HCT116 (cell line): ENCODE measurements around the gene CEP20. TPM values are rescaled to one million over a fixed set of nuclear protein-coding genes. Genes with fewer than 3 reads are reported as not detected.

Source experiments
- ATAC-seq: fragments of 200-7000 bp; cut with Tn5 transposase; 2 replicates; pipeline ENCODE4 v1.9.1; 2020; ENCODE audit warnings: mild to moderate bottlenecking, moderate library complexity
- BruUV-seq: library from RNA; stranded (reverse); fragments of 400-500 nt; replicated peaks from 2 replicates; lab custom pipeline; 2021; lab: Mats Ljungman, UMichigan
- CTCF ChIA-PET: fragments of 300-600 bp; sonication (Branson Sonifier 250); formaldehyde crosslinking; loops from one replicate; lab custom pipeline; 2021; ENCODE audit warnings: antibody characterized with exemption; lab: Charles Lee
- POLR2A ChIA-PET: fragments of 300-600, 350-600 bp; sonication (Branson Sonifier 250); formaldehyde crosslinking; loops from one replicate; lab custom pipeline; 2021; ENCODE audit warnings: antibody characterized with exemption; lab: Charles Lee
- RAD21 ChIA-PET, 2 experiments: fragments of 300-600 bp; sonication (Branson Sonifier 250); formaldehyde crosslinking; loops; one replicate each; lab custom pipeline; 2023; ENCODE audit warnings: low total read pairs in 2 of 2; ENCODE audit not compliant: uncharacterized antibody in 2 of 2, unreplicated experiment in 2 of 2, low non-redundant PET in 1 of 2; lab: Charles Lee
- DNase-seq: peaks from one replicate; pipeline ENCODE4 v3.0.0-alpha.2; 2010; ENCODE audit warnings: low read depth, low spot score
- H2AFZ ChIP-seq: fragments of 200-600 bp; shearing (Covaris generic), sonication (generic); 2 replicates; pipeline ENCODE4 v1.6.1; 2017; ENCODE audit warnings: low read depth, mixed run types, mixed read lengths, antibody characterized with exemption, low read length; ENCODE audit not compliant: poor library complexity, severe bottlenecking
- H3K27ac ChIP-seq: 2 replicates; pipeline ENCODE4 v1.5.1; 2012; ENCODE audit warnings: low read depth, low read length
- H3K27me3 ChIP-seq: fragments of 200-600 bp; sonication (generic); 2 replicates; pipeline ENCODE4 v1.6.1; 2016; ENCODE audit warnings: mixed run types, low read length, mixed read lengths; ENCODE audit not compliant: insufficient read depth
- H3K36me3 ChIP-seq, 2 experiments: fragments of 200-500 bp in 1 of 2; fragments of 200-600 bp in 1 of 2; sonication (Bioruptor generic) in 1 of 2; sonication (generic) in 1 of 2; 2 replicates each; pipeline versions ENCODE4 v1.5.1 to v1.6.1; 2014 to 2016; ENCODE audit warnings: low read length in 2 of 2, inconsistent platforms in 1 of 2, mixed read lengths in 1 of 2, mixed run types in 1 of 2; ENCODE audit not compliant: insufficient read depth in 2 of 2, control insufficient read depth in 1 of 2
- H3K4me1 ChIP-seq, 2 experiments: fragments of 200-600 bp in 1 of 2; sonication (generic) in 1 of 2; 2 replicates each; pipeline versions ENCODE4 v1.5.1 to v1.6.1; 2012 to 2017; ENCODE audit warnings: low read length in 2 of 2, inconsistent platforms in 1 of 2, mild to moderate bottlenecking in 1 of 2, mixed read lengths in 1 of 2, mixed run types in 1 of 2, moderate library complexity in 1 of 2; ENCODE audit not compliant: insufficient read depth in 2 of 2, control insufficient read depth in 1 of 2
- H3K4me2 ChIP-seq: fragments of 200-600 bp; sonication (generic); 2 replicates; pipeline ENCODE4 v1.6.1; 2017; ENCODE audit warnings: mixed run types, low read length, mixed read lengths
- H3K4me3 ChIP-seq, 2 experiments: fragments of 200-600 bp in 1 of 2; sonication (generic) in 1 of 2; replicated peaks in 1 of 2; 2 replicates each; pipeline ENCODE4 v1.5.1; 2011 to 2016; ENCODE audit warnings: low read length in 2 of 2, control low read depth in 1 of 2, low read depth in 1 of 2, mild to moderate bottlenecking in 1 of 2, mixed read lengths in 1 of 2, mixed run types in 1 of 2
- H3K79me2 ChIP-seq: fragments of 200-600 bp; sonication (generic); 2 replicates; pipeline ENCODE4 v1.6.1; 2017; ENCODE audit warnings: mild to moderate bottlenecking, mixed run types, low read length, moderate library complexity, mixed read lengths; ENCODE audit not compliant: insufficient read depth
- H3K9ac ChIP-seq: fragments of 200-600 bp; sonication (generic); 2 replicates; pipeline ENCODE4 v1.6.1; 2016; ENCODE audit warnings: low read length, mixed read lengths
- H3K9me2 ChIP-seq: fragments of 200-600 bp; sonication (generic), shearing (Covaris generic); 2 replicates; pipeline ENCODE4 v1.6.1; 2017; ENCODE audit warnings: mixed run types, mild to moderate bottlenecking, moderate library complexity; ENCODE audit not compliant: insufficient read depth
- H3K9me3 ChIP-seq, 2 experiments: fragments of 200-500 bp in 1 of 2; fragments of 200-600 bp in 1 of 2; sonication (Bioruptor generic) in 1 of 2; sonication (generic) in 1 of 2; 2 replicates each; pipeline ENCODE4 v1.6.1; 2014 to 2017; ENCODE audit warnings: low read length in 2 of 2, mixed read lengths in 2 of 2, inconsistent platforms in 1 of 2, low read depth in 1 of 2, mild to moderate bottlenecking in 1 of 2, mixed run types in 1 of 2, moderate library complexity in 1 of 2; ENCODE audit not compliant: control insufficient read depth in 1 of 2, insufficient read depth in 1 of 2
- H4K20me1 ChIP-seq: fragments of 200-600 bp; sonication (generic), shearing (Covaris generic); 2 replicates; pipeline ENCODE4 v1.6.1; 2017; ENCODE audit warnings: mixed run types, mild to moderate bottlenecking, moderate library complexity; ENCODE audit not compliant: insufficient read depth
- EGR1 ChIP-seq: IDR thresholded peaks from 2 replicates; pipeline ENCODE4 v1.6.1; 2012; ENCODE audit warnings: low read depth
- ELF1 ChIP-seq: IDR thresholded peaks from 2 replicates; pipeline ENCODE4 v1.6.1; 2012; ENCODE audit warnings: low read depth, borderline replicate concordance
- EZH2phosphoT487 ChIP-seq: fragments of 200-600 bp; IDR thresholded peaks from 2 replicates; pipeline ENCODE4 v1.6.1; 2018; ENCODE audit warnings: antibody characterized with exemption, borderline replicate concordance
- FOSL1 ChIP-seq: IDR thresholded peaks from 2 replicates; pipeline ENCODE4 v1.6.1; 2012; ENCODE audit warnings: low read depth
- JUND ChIP-seq: IDR thresholded peaks from 2 replicates; pipeline ENCODE4 v1.6.1; 2012
- RAD21 ChIP-seq: IDR thresholded peaks from 2 replicates; pipeline ENCODE4 v1.6.1; 2012; ENCODE audit warnings: low read depth, mild to moderate bottlenecking
- SP1 ChIP-seq: IDR thresholded peaks from 2 replicates; pipeline ENCODE4 v1.6.1; 2012; ENCODE audit warnings: low read depth
- SRF ChIP-seq: IDR thresholded peaks from 2 replicates; pipeline ENCODE4 v1.6.1; 2012; ENCODE audit warnings: low read depth
- ZFX ChIP-seq: fragments of 450-650 bp; IDR thresholded peaks from 2 replicates; pipeline ENCODE4 v1.6.1; 2017
- intact Hi-C: fragments of 100-400 bp; cut with micrococcal nuclease; formaldehyde crosslinking; loops from 2 replicates; pipeline ENCODE4 v1.10.0; 2022
- total RNA-seq: library from RNA; stranded (reverse); gene quantifications from one replicate; pipeline ENCODE4 v1.2.1, GENCODE V29; 2021; ENCODE audit not compliant: unreplicated experiment
- TF ChIP-seq, protein P1 (sequence below): IDR thresholded peaks from 2 replicates; pipeline ENCODE4 v1.6.1; 2012; ENCODE audit warnings: low read depth
- TF ChIP-seq, protein P2 (sequence below), 3 experiments: fragments of 200-600 bp in 1 of 3; sonication (generic) in 1 of 3; IDR thresholded peaks in 2 of 3; conservative IDR thresholded peaks in 1 of 3; 2 replicates each; pipeline ENCODE4 v1.5.1; 2012 to 2017; ENCODE audit warnings: low read depth in 2 of 3, low read length in 2 of 3, antibody characterized with exemption in 1 of 3, borderline replicate concordance in 1 of 3, control low read depth in 1 of 3, mild to moderate bottlenecking in 1 of 3, mixed read lengths in 1 of 3, mixed run types in 1 of 3, moderate library complexity in 1 of 3; ENCODE audit not compliant: insufficient read depth in 1 of 3
- TF ChIP-seq, protein P3 (sequence below): IDR thresholded peaks from 2 replicates; pipeline ENCODE4 v1.6.1; 2012

CEP20 gene
- total RNA-seq, 1 experiment from 2014 or later, result 67.7 TPM

DNA sequence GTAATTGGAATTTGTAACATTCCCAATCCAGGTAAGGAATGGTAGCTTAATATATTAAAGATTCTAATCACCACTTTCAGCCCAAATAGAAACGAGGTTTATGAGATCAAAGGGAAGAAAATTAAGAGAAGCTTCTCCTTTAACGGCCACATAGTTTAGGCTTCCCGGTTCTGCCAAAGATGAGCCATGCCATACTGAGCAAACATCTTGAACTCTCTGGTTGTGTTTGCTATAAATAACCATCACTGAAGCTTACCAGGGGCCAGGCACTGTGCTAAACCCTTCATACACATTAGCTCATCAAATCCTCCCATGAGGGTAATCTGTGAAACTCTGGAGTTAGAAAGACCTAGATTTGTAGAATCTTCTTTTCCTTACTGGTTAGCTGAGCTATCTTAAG lies 34.3 kb downstream of the CEP20 start:
- ATAC-seq (no peak), DNase-seq (no peak)
- Histone ChIP-seq H3K36me3 (no peaks in the 10 kb centered on the region), H3K27me3 (no peaks in the 10 kb centered on the region), H3K4me1 (no peaks in the 10 kb centered on the region), H4K20me1 (no peaks in the 10 kb centered on the region), H3K9me2 (no peaks in the 10 kb centered on the region), H3K9ac (no peak overlapping the region), H3K27ac (no peak overlapping the region), H3K4me2 (no peak overlapping the region), H3K9me3 (no peaks in the 10 kb centered on the region), H3K79me2 (no peaks in the 10 kb centered on the region), H2AFZ (no peak overlapping the region), H3K4me3 (no peak overlapping the region)
- TF ChIP-seq EZH2phosphoT487 (no peak), ELF1 (no peak), SRF (no peak), FOSL1 (no peak), JUND (no peak), SP1 (no peak), EGR1 (no peak), ZFX (no peak), RAD21 (no peak)
- TF ChIP-seq, protein P1, sequence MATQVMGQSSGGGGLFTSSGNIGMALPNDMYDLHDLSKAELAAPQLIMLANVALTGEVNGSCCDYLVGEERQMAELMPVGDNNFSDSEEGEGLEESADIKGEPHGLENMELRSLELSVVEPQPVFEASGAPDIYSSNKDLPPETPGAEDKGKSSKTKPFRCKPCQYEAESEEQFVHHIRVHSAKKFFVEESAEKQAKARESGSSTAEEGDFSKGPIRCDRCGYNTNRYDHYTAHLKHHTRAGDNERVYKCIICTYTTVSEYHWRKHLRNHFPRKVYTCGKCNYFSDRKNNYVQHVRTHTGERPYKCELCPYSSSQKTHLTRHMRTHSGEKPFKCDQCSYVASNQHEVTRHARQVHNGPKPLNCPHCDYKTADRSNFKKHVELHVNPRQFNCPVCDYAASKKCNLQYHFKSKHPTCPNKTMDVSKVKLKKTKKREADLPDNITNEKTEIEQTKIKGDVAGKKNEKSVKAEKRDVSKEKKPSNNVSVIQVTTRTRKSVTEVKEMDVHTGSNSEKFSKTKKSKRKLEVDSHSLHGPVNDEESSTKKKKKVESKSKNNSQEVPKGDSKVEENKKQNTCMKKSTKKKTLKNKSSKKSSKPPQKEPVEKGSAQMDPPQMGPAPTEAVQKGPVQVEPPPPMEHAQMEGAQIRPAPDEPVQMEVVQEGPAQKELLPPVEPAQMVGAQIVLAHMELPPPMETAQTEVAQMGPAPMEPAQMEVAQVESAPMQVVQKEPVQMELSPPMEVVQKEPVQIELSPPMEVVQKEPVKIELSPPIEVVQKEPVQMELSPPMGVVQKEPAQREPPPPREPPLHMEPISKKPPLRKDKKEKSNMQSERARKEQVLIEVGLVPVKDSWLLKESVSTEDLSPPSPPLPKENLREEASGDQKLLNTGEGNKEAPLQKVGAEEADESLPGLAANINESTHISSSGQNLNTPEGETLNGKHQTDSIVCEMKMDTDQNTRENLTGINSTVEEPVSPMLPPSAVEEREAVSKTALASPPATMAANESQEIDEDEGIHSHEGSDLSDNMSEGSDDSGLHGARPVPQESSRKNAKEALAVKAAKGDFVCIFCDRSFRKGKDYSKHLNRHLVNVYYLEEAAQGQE, result no peak
- TF ChIP-seq, protein P2, sequence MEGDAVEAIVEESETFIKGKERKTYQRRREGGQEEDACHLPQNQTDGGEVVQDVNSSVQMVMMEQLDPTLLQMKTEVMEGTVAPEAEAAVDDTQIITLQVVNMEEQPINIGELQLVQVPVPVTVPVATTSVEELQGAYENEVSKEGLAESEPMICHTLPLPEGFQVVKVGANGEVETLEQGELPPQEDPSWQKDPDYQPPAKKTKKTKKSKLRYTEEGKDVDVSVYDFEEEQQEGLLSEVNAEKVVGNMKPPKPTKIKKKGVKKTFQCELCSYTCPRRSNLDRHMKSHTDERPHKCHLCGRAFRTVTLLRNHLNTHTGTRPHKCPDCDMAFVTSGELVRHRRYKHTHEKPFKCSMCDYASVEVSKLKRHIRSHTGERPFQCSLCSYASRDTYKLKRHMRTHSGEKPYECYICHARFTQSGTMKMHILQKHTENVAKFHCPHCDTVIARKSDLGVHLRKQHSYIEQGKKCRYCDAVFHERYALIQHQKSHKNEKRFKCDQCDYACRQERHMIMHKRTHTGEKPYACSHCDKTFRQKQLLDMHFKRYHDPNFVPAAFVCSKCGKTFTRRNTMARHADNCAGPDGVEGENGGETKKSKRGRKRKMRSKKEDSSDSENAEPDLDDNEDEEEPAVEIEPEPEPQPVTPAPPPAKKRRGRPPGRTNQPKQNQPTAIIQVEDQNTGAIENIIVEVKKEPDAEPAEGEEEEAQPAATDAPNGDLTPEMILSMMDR (IDR thresholded peaks at IDR 0.05 in 2 of 3, conservative IDR thresholded peaks at IDR 0.05 in 1 of 3; ENCODE audit: borderline replicate concordance in 1 of 3, insufficient read depth in 1 of 3, low read depth in 2 of 3, low read length in 2 of 3), result no peak
- TF ChIP-seq, protein P3, sequence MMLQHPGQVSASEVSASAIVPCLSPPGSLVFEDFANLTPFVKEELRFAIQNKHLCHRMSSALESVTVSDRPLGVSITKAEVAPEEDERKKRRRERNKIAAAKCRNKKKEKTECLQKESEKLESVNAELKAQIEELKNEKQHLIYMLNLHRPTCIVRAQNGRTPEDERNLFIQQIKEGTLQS, result no peak
- BruUV-seq, result no TSS peak
- CTCF ChIA-PET, result no interaction called here
- intact Hi-C loops, result no loop called here
- POLR2A ChIA-PET, result no interaction called here
- RAD21 ChIA-PET, result no interaction called here
